GM23338 (cell line): Measurements from ENCODE around the gene MIPEP. TPM values are rescaled to one million over a fixed set of nuclear protein-coding genes. Genes with fewer than 3 reads are reported as not detected.

Experiments used
- EZH2 ChIP-seq: fragments of 200-600 bp; sonication (generic); IDR thresholded peaks from one replicate; pipeline ENCODE4 v1.8.0; 2017; ENCODE audit warnings: antibody characterized with exemption, mild to moderate bottlenecking, low read depth; ENCODE audit not compliant: unreplicated experiment
- EZH2phosphoT487 ChIP-seq: fragments of 200-600 bp; sonication (generic); IDR thresholded peaks from one replicate; pipeline ENCODE4 v1.8.1; 2018; ENCODE audit warnings: antibody characterized with exemption; ENCODE audit not compliant: unreplicated experiment
- JUNB ChIP-seq: IDR thresholded peaks from one replicate; pipeline ENCODE4 v1.6.1; 2016; ENCODE audit warnings: antibody characterized with exemption; ENCODE audit not compliant: unreplicated experiment
- NANOG ChIP-seq: IDR thresholded peaks from 2 replicates; pipeline ENCODE4 v1.6.1; 2016; ENCODE audit warnings: antibody characterized with exemption, borderline replicate concordance
- POLR2AphosphoS5 ChIP-seq: IDR thresholded peaks from 2 replicates; pipeline ENCODE4 v1.6.1; 2016; ENCODE audit warnings: antibody characterized with exemption, low read depth
- REST ChIP-seq: IDR thresholded peaks from one replicate; pipeline ENCODE4 v1.6.1; 2018; ENCODE audit warnings: antibody characterized with exemption; ENCODE audit not compliant: unreplicated experiment
- STAT1 ChIP-seq: IDR thresholded peaks from one replicate; pipeline ENCODE4 v1.6.1; 2016; ENCODE audit warnings: antibody characterized with exemption; ENCODE audit not compliant: unreplicated experiment
- ZNF331 ChIP-seq: fragments of 250-450 bp; sonication (Bioruptor Pico); IDR thresholded peaks from 2 replicates; pipeline ENCODE4 v1.5.0; 2020; ENCODE audit warnings: low read depth, mild to moderate bottlenecking, moderate library complexity
- polyA plus RNA-seq: library from polyadenylated mRNA; unstranded; fragments of >200 nt; fragmentation: Nextera tagmentation; extraction: Ambion mirVana; gene quantifications from 2 replicates; pipeline ENCODE4 v1.2.1, GENCODE V29; 2016
- total RNA-seq: library from RNA; depleted of rRNA; stranded (reverse); fragments of >200 nt; shearing (Covaris generic); gene quantifications from 2 replicates; pipeline ENCODE4 v1.2.3, GENCODE V29; 2014
- TF ChIP-seq, protein P1 (sequence below): fragments of 250-450 bp; sonication (Bioruptor Pico); IDR thresholded peaks from 2 replicates; pipeline ENCODE4 v1.5.0; 2020; ENCODE audit warnings: mild to moderate bottlenecking, moderate library complexity
- TF ChIP-seq, protein P2 (sequence below): IDR thresholded peaks from 2 replicates; pipeline ENCODE4 v1.6.1; 2016; ENCODE audit warnings: antibody characterized with exemption

MIPEP gene
- total and polyA plus RNA-seq, 2 experiments from 2014 or later: 20.8 to 22.5 TPM

DNA sequence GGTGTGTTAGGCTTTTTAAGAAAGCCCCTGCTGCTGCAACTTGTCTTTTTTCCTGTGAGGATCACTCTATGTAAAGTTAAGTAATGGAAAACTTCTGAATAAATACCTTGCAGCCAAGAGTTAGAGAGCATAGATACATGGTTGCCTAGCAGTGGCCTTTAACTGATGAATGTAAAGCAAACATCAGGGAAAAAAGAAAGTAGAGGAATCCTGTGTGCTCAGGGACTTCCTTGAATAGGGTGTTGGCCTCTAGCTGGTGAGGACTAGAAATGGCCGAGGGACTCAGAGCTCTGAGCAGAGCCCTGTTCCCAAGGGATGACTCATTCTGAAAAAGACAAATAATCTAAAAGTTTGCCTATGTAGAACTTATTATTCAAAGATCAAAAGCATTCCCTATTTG is 135.7 kb downstream of the MIPEP start (continued):
- TF ChIP-seq, protein P1, sequence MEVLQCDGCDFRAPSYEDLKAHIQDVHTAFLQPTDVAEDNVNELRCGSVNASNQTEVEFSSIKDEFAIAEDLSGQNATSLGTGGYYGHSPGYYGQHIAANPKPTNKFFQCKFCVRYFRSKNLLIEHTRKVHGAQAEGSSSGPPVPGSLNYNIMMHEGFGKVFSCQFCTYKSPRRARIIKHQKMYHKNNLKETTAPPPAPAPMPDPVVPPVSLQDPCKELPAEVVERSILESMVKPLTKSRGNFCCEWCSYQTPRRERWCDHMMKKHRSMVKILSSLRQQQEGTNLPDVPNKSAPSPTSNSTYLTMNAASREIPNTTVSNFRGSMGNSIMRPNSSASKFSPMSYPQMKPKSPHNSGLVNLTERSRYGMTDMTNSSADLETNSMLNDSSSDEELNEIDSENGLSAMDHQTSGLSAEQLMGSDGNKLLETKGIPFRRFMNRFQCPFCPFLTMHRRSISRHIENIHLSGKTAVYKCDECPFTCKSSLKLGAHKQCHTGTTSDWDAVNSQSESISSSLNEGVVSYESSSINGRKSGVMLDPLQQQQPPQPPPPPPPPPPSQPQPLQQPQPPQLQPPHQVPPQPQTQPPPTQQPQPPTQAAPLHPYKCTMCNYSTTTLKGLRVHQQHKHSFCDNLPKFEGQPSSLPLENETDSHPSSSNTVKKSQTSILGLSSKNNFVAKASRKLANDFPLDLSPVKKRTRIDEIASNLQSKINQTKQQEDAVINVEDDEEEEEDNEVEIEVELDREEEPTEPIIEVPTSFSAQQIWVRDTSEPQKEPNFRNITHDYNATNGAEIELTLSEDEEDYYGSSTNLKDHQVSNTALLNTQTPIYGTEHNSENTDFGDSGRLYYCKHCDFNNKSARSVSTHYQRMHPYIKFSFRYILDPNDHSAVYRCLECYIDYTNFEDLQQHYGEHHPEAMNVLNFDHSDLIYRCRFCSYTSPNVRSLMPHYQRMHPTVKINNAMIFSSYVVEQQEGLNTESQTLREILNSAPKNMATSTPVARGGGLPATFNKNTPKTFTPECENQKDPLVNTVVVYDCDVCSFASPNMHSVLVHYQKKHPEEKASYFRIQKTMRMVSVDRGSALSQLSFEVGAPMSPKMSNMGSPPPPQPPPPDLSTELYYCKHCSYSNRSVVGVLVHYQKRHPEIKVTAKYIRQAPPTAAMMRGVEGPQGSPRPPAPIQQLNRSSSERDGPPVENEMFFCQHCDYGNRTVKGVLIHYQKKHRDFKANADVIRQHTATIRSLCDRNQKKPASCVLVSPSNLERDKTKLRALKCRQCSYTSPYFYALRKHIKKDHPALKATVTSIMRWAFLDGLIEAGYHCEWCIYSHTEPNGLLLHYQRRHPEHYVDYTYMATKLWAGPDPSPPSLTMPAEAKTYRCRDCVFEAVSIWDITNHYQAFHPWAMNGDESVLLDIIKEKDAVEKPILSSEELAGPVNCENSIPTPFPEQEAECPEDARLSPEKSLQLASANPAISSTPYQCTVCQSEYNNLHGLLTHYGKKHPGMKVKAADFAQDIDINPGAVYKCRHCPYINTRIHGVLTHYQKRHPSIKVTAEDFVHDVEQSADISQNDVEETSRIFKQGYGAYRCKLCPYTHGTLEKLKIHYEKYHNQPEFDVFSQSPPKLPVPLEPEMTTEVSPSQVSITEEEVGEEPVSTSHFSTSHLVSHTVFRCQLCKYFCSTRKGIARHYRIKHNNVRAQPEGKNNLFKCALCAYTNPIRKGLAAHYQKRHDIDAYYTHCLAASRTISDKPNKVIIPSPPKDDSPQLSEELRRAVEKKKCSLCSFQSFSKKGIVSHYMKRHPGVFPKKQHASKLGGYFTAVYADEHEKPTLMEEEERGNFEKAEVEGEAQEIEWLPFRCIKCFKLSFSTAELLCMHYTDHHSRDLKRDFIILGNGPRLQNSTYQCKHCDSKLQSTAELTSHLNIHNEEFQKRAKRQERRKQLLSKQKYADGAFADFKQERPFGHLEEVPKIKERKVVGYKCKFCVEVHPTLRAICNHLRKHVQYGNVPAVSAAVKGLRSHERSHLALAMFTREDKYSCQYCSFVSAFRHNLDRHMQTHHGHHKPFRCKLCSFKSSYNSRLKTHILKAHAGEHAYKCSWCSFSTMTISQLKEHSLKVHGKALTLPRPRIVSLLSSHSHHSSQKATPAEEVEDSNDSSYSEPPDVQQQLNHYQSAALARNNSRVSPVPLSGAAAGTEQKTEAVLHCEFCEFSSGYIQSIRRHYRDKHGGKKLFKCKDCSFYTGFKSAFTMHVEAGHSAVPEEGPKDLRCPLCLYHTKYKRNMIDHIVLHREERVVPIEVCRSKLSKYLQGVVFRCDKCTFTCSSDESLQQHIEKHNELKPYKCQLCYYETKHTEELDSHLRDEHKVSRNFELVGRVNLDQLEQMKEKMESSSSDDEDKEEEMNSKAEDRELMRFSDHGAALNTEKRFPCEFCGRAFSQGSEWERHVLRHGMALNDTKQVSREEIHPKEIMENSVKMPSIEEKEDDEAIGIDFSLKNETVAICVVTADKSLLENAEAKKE (CRISPR knock-in tag): no peak
- TF ChIP-seq JUNB: no peak
- no peak for TF ChIP-seq NANOG
- no peak for TF ChIP-seq ZNF331 (CRISPR knock-in tag)
- TF ChIP-seq POLR2AphosphoS5: no peak
- no peak for TF ChIP-seq REST
- TF ChIP-seq EZH2: no peak
- TF ChIP-seq STAT1: no peak
- TF ChIP-seq, protein P2, sequence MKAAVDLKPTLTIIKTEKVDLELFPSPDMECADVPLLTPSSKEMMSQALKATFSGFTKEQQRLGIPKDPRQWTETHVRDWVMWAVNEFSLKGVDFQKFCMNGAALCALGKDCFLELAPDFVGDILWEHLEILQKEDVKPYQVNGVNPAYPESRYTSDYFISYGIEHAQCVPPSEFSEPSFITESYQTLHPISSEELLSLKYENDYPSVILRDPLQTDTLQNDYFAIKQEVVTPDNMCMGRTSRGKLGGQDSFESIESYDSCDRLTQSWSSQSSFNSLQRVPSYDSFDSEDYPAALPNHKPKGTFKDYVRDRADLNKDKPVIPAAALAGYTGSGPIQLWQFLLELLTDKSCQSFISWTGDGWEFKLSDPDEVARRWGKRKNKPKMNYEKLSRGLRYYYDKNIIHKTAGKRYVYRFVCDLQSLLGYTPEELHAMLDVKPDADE: no peak
- TF ChIP-seq EZH2phosphoT487: no peak
